ENCODE data around the gene TMEM132D. TPM values are rescaled to one million over a fixed set of nuclear protein-coding genes. Genes with fewer than 3 reads are reported as not detected.

TMEM132D gene
- total RNA-seq, 4 donors from 2014 or later: 0.15 to 0.94 TPM; not detected in 2

GRCh38 chr12:129068684-129069083, 835.1 kb downstream of the TMEM132D start:
- TF ChIP-seq EP300 (IDR thresholded peaks at IDR 0.05): no peak
- no peak for TF ChIP-seq CTCF (IDR thresholded peaks at IDR 0.05)
- no peak for TF ChIP-seq POLR2AphosphoS5 (IDR thresholded peaks at IDR 0.05)
- no peak for TF ChIP-seq POLR2A (IDR thresholded peaks at IDR 0.05)
- H3K4me3 ChIP-seq: no peak overlapping the region
- no peak for ATAC-seq
- no peak overlapping the region for H3K27ac ChIP-seq
- no peaks in the 10 kb centered on the region for H3K4me1 ChIP-seq
- WGBS, 2 donors (ENCODE audit: low coverage in 1 of 2): 41 to 43% methylated on average over 6 to 7 of the region's 10 CpGs
- no peaks in the 10 kb centered on the region for H3K36me3 ChIP-seq
- peaks cover 29% of the 10 kb centered on the region for H3K27me3 ChIP-seq
- no peaks in the 10 kb centered on the region for H3K9me3 ChIP-seq

GRCh38 chr12:129067491-129067890, 836.3 kb downstream of the TMEM132D start:
- Histone ChIP-seq H3K9me3 (no peaks in the 10 kb centered on the region), H3K4me1 (no peaks in the 10 kb centered on the region), H3K36me3 (no peaks in the 10 kb centered on the region), H3K4me3 (no peak overlapping the region), H3K27ac (no peak overlapping the region), H3K27me3 (peaks cover 29% of the 10 kb centered on the region)
- WGBS, 2 donors (ENCODE audit: low coverage in 1 of 2): 20 to 35% methylated on average over 5 to 7 of the region's 9 CpGs
- TF ChIP-seq POLR2A (IDR thresholded peaks at IDR 0.05) (no peak), POLR2AphosphoS5 (IDR thresholded peaks at IDR 0.05) (no peak), EP300 (IDR thresholded peaks at IDR 0.05) (no peak)
- ATAC-seq: no peak

GRCh38 chr12:129064209-129064855, 839.5 kb downstream of the TMEM132D start:
- Histone ChIP-seq H3K4me3 (no peak overlapping the region), H3K4me1 (no peaks in the 10 kb centered on the region), H3K27me3 (peaks cover 17% of the 10 kb centered on the region), H3K9me3 (peaks cover 0 to 18% (median 0%) of the 10 kb centered on the region in 3 donors), H3K27ac (no peak overlapping the region), H3K36me3 (no peaks in the 10 kb centered on the region)
- TF ChIP-seq POLR2AphosphoS5 (IDR thresholded peaks at IDR 0.05) (no peak), CTCF (IDR thresholded peaks at IDR 0.05) (no peak), EP300 (IDR thresholded peaks at IDR 0.05) (no peak), POLR2A (IDR thresholded peaks at IDR 0.05) (no peak)
- WGBS, 2 donors (ENCODE audit: low coverage in 1 of 2): 42 to 44% methylated on average over 7 to 13 of the region's 14 CpGs
- no peak for ATAC-seq

- no peak for TF ChIP-seq POLR2A (IDR thresholded peaks at IDR 0.05)
Observed at GRCh38 chr12:129063600-129063999, 840.2 kb downstream of the TMEM132D start.

GRCh38 chr12:129053232-129053631, 850.6 kb downstream of the TMEM132D start:
- no peaks in the 10 kb centered on the region for H3K36me3 ChIP-seq
- 18 to 39% methylated on average over 3 to 6 of the region's 11 CpGs for WGBS, 2 donors (ENCODE audit: low coverage in 1 of 2)
- no peaks in the 10 kb centered on the region for H3K9me3 ChIP-seq
- no peak overlapping the region for H3K4me3 ChIP-seq
- no peak for TF ChIP-seq EP300 (IDR thresholded peaks at IDR 0.05)
- TF ChIP-seq POLR2A (IDR thresholded peaks at IDR 0.05): no peak
- H3K27ac ChIP-seq: no peak overlapping the region
- no peaks in the 10 kb centered on the region for H3K4me1 ChIP-seq
- ATAC-seq: no peak
- peaks cover 23% of the 10 kb centered on the region for H3K27me3 ChIP-seq

More at GRCh38 chr12:129063600-129063999, 840.2 kb downstream of the TMEM132D start:
- Histone ChIP-seq H3K4me3 (no peak overlapping the region), H3K27me3 (peaks cover 9% of the 10 kb centered on the region), H3K4me1 (no peaks in the 10 kb centered on the region), H3K27ac (no peak overlapping the region), H3K9me3 (peaks cover 0 to 18% (median 0%) of the 10 kb centered on the region in 3 donors), H3K36me3 (no peaks in the 10 kb centered on the region)
- WGBS, 2 donors (ENCODE audit: low coverage in 1 of 2): no CpG with 5 or more reads among the region's 4 CpGs
- ATAC-seq: no peak

DNA sequence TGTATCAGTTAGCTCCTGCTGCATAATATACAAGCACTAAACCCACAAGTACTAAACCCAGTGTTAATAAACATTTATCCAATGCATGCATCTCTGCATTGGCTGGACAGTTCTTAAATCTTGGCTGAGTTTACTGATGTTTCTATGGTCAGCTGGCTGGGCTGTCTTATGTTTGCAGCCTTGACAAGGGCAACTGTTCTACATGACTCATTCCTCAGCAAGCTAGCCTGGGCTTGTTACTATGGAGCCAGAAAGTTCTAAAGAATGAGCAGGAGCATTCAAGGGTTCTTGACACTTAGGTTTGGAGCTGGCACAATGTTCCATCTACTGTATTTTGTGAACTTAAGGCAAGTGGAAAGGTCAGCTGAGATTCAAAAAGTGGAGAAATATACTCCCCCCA, 851.5 kb downstream of the TMEM132D start:
- Histone ChIP-seq H3K4me3 (no peak overlapping the region), H3K36me3 (no peaks in the 10 kb centered on the region), H3K4me1 (no peaks in the 10 kb centered on the region), H3K27ac (no peak overlapping the region), H3K9me3 (no peaks in the 10 kb centered on the region), H3K27me3 (peaks cover 27% of the 10 kb centered on the region)
- TF ChIP-seq POLR2AphosphoS5 (IDR thresholded peaks at IDR 0.05) (no peak), CTCF (IDR thresholded peaks at IDR 0.05) (no peak), EP300 (IDR thresholded peaks at IDR 0.05) (no peak), POLR2A (IDR thresholded peaks at IDR 0.05) (no peak)
- ATAC-seq: no peak

Data from gastroesophageal sphincter (tissue), 4 donors.